Measurements from ENCODE around the gene PRPF40B. TPM values are rescaled to one million over a fixed set of nuclear protein-coding genes. Genes with fewer than 3 reads are reported as not detected.

PRPF40B gene
- total and polyA plus RNA-seq, 2 of the 13 experiments (the other 11 are each of a cell fraction or from before 2014, with no cell fraction given) = 5.0 to 7.8 TPM

- BruUV-seq (replicated peaks) = no TSS peak
- no peak for ATAC-seq
- POLR2A ChIA-PET = no interaction called here
- H3K9ac ChIP-seq (ENCODE audit: insufficient read depth, low read depth, low read length) = no peak overlapping the region
- no peak overlapping the region for H3K27ac ChIP-seq (ENCODE audit: extremely low read length, insufficient read depth, low read length)
- no peaks in the 10 kb centered on the region for H4K20me1 ChIP-seq (ENCODE audit: insufficient read depth, low read length)
- H3K9me3 ChIP-seq (ENCODE audit: low read length) = no peaks in the 10 kb centered on the region
- no peak for DNase-seq (ENCODE audit: low spot score)
- no peaks in the 10 kb centered on the region for H3K27me3 ChIP-seq (ENCODE audit: control insufficient read depth in 1 of 2, insufficient read depth in 2 of 2, low read length in 2 of 2)
- FAIRE-seq = no peak
- H3K4me2 ChIP-seq (ENCODE audit: low read depth, low read length) = no peak overlapping the region
- no peak overlapping the region for H2AFZ ChIP-seq (ENCODE audit: low read length)
- H3K4me1 ChIP-seq (ENCODE audit: insufficient read depth, low read length) = no peaks in the 10 kb centered on the region
- peaks cover 2 to 5% of the 10 kb centered on the region in 2 experiments; a peak in 4 of 5 replicates for H3K36me3 ChIP-seq (replicated peaks in 1 of 2; ENCODE audit: control insufficient read depth in 1 of 2, insufficient read depth in 2 of 2, low read length in 2 of 2)
- CTCF ChIA-PET (ENCODE audit: low intra/inter-chr PET ratio, low total read pairs) = no interaction called here
- intact Hi-C loops (cut with micrococcal nuclease; ENCODE audit: unreplicated experiment) (no loop called here), in situ Hi-C loops (cut with HindIII; ENCODE audit: extremely low pct_ligation_motif_present, low pct_unique_long_range_greater_than_20kb) (no loop called here)
- 97% methylated on average over 4 of the region's 4 CpGs for WGBS (ENCODE audit: low lambda C conversion rate)
- H3K79me2 ChIP-seq (ENCODE audit: insufficient read depth, low read length) = no peaks in the 10 kb centered on the region
- H3K4me3 ChIP-seq (replicated peaks in 1 of 3; ENCODE audit: insufficient read depth in 1 of 3, low read depth in 2 of 3, low read length in 3 of 3) = no peak overlapping the region
- TF ChIP-seq SMYD3 (CRISPR knock-in tag; IDR thresholded peaks at IDR 0.05) (no peak), ZNF567 (CRISPR knock-in tag; IDR thresholded peaks at IDR 0.05; ENCODE audit: borderline replicate concordance) (no peak), ARID3A (IDR thresholded peaks at IDR 0.05; ENCODE audit: low read depth, low read length) (no peak), PRDM15 (CRISPR knock-in tag; IDR thresholded peaks at IDR 0.05) (no peak), FOXK2 (IDR thresholded peaks at IDR 0.05) (no peak), PHB2 (IDR thresholded peaks at IDR 0.05; ENCODE audit: partially characterized antibody) (no peak), CAMTA2 (CRISPR knock-in tag; IDR thresholded peaks at IDR 0.05; ENCODE audit: borderline replicate concordance) (no peak), ZNF3 (CRISPR knock-in tag; IDR thresholded peaks at IDR 0.05) (no peak), ZNF839 (CRISPR knock-in tag; IDR thresholded peaks at IDR 0.05; ENCODE audit: borderline replicate concordance) (no peak), SP1 (IDR thresholded peaks at IDR 0.05) (no peak), SP1 (CRISPR knock-in tag; IDR thresholded peaks at IDR 0.05) (no peak), ZNF672 (CRISPR knock-in tag; IDR thresholded peaks at IDR 0.05) (no peak), NFKB2 (CRISPR knock-in tag; IDR thresholded peaks at IDR 0.05; ENCODE audit: borderline replicate concordance) (no peak), CBX5 (CRISPR knock-in tag; IDR thresholded peaks at IDR 0.05; ENCODE audit: borderline replicate concordance) (no peak)
Observed at GRCh38 chr12:49588721-49589516, 34.4 kb upstream of the PRPF40B start.

Measured in HepG2 (cell line).